ENCODE results near the gene TEDC2.
"Not testable (repeated sequence)": the region's sequence is repeated elsewhere in the genome, so short reads cannot be mapped to it uniquely, and the experiment has no call there.

TEDC2 gene

DNA sequence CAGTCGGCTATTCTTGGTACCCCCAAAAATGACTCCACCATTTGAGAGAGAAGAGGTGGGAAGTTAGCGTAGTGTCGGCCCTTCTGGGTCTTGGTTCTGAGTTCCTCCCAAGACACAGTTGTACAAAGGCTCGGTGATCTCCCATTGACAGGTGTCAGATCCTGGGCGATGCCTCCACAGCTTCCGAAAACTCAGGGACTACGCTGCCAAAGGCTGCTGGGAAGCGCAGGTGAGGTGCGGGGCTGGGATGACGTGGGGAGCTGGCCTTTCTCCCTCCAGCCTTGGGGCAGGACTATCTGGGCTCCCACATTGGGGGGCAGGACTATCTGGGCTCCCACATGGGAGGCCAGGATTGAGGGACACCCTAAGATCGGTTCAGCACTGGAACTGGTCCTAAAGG is 20.3 kb upstream of the TEDC2 start:
- no peak for DNase-seq

GRCh38 chr16:2441143-2441804 is 18.6 kb upstream of the TEDC2 start:
- not testable (repeated sequence) for DNase-seq

GRCh38 chr16:2443555-2443954 is 16.4 kb upstream of the TEDC2 start:
- DNase-seq, result no peak

GRCh38 chr16:2447920-2448583 is 11.9 kb upstream of the TEDC2 start:
- no peak for DNase-seq

- DNase-seq, result no peak
Observed at GRCh38 chr16:2449118-2449517, 10.8 kb upstream of the TEDC2 start.

DNA sequence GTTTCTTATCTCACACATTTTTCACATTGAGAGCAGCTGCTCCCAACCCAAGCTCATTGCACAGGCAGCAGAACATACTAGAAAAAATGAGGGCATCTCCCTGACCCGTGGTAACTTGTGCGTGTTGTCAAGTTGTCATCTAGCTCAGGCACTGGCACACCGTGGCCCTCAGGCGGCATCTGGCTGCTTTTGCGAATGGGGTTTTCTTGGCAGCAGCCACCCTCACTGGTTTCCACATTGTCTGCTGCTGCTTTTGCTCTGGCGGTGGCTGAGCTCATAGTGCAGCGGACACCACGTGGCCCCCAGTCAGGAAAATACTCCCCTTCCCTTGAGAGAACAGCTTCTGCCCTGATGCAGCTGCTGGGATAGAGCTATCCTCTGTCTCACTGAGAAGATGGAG is 9.4 kb upstream of the TEDC2 start:
- no peak for DNase-seq

- DNase-seq, result no peak
Observed at GRCh38 chr16:2450975-2451381, 8.9 kb upstream of the TEDC2 start.

- DNase-seq, result no peak
Observed at GRCh38 chr16:2451851-2452320, 8.0 kb upstream of the TEDC2 start.

DNA sequence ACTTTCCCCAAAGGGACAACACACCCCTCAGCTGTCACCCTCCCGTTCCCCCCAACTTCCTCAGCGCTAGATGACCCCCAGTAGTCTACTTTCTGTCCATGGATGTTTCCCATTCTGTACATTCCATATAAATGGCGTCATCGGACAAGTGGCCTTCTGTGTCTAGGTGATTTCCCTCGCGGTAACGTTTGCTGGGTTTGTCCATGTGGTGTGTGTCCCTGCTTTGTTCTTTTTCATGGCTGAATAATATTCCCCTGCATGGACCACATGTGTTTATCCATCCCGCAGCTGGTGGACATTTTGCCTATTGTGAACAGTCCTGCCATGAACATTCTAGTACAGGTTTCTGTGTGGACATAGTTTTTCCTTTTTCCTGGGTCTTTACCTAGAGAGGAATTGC is 7.3 kb upstream of the TEDC2 start:
- DNase-seq, result no peak

DNA sequence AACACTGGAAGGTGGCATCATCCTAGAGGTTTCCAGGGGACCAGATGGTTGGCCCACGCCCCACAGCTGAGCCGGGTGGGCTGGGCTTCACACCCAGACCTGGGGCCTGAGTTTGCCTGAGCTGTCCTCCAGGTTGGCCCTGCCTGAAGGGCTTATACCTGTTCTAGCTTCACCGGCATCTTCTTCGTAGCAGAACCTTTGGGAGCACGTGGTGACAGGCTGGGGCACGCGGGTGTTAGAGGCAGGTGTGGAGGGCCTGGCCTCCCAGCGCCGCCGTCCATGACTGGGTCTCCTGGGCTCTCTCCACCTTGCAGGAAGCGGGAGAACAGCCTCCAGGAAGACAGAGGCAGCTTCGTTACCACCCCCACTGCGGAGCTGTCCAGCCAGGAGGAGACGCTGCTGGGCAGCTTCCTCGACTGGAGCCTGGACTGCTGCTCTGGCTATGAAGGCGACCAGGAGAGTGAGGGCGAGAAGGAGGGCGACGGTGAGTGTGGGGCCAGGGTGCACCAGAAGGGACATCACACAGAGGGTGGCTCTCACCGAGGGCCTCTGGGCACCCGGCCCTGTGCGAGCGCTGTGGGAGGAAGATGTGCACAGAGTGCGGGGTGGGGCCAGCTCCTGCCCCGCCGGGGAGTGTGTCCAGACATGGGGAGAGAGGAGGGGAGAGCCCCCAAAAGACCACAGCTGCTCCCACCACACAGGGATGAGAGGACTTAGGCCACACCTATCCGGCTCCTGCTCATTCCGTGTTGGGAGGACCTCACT is 4.6 kb upstream of the TEDC2 start:
- no peak for DNase-seq

- no peak for DNase-seq
Observed at GRCh38 chr16:2456551-2457153, 3.3 kb upstream of the TEDC2 start.

GRCh38 chr16:2457267-2457666 is 2.6 kb upstream of the TEDC2 start:
- DNase-seq, result no peak

- DNase-seq, result no peak
Observed at GRCh38 chr16:2457946-2458345, 2.0 kb upstream of the TEDC2 start.

GRCh38 chr16:2458887-2459646 is 842 bp upstream of the TEDC2 start:
- DNase-seq, result no peak

GRCh38 chr16:2460391-2460713 is 443 bp downstream of the TEDC2 start:
- no peak for DNase-seq

DNA sequence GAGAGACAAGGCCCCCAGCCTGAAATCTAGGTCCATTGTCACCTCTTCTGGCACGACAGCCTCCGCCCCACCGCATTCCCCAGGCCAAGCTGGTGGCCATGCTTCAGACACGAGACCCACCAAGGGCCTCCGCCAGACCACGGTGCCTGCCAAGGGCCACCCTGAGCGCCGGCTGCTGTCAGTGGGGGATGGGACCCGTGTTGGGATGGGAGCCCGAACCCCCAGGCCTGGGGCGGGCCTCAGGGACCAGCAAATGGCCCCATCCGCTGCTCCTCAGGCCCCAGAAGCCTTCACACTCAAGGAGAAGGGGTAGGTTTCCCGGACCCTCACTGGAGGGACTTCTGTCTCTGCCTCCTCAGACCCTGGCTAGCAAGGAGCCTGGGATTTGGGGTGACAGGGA is 1.0 kb downstream of the TEDC2 start:
- DNase-seq, result no peak

DNA sequence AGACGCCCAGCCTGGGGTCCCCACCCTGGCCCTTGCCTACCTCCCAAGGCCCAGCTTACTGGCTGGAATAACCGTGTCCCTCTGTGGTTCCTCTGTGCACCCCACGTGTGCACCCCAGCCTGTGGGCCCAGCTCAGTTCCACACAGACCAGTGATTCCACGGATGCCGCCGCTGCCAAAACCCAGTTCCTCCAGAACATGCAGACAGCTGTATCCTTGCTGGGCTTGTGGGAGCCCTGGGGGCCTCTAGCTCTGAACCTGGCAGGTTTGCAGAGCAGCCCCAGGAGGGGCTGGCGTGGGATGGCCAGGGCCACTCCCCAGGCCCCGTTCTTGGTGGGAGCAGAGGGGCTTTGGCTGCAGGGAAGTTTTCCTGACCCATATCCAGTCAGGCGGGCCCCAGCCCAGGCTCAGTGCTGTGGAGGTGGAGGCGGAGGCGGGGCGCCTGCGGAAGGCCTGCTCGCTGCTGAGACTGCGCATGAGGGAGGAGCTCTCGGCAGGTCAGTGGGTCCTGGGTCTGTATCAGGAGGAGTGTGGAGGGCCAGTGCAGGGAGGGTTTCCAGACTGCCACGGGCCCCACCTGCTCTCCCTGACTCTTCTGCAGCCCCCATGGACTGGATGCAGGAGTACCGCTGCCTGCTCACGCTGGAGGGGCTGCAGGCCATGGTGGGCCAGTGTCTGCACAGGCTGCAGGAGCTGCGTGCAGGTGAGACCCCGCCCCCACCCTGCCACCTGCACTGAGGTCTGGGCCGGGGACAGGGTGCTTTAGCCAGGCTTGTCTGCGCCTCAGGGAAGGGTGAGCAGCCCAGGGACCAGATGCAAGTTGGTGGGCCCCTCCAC is 2.3 kb downstream of the TEDC2 start:
- DNase-seq, result no peak

- no peak for DNase-seq
Observed at GRCh38 chr16:2464333-2464732, 4.4 kb downstream of the TEDC2 start.

GRCh38 chr16:2465653-2466415 is 5.9 kb downstream of the TEDC2 start:
- DNase-seq, result peak; percentile 61

DNA sequence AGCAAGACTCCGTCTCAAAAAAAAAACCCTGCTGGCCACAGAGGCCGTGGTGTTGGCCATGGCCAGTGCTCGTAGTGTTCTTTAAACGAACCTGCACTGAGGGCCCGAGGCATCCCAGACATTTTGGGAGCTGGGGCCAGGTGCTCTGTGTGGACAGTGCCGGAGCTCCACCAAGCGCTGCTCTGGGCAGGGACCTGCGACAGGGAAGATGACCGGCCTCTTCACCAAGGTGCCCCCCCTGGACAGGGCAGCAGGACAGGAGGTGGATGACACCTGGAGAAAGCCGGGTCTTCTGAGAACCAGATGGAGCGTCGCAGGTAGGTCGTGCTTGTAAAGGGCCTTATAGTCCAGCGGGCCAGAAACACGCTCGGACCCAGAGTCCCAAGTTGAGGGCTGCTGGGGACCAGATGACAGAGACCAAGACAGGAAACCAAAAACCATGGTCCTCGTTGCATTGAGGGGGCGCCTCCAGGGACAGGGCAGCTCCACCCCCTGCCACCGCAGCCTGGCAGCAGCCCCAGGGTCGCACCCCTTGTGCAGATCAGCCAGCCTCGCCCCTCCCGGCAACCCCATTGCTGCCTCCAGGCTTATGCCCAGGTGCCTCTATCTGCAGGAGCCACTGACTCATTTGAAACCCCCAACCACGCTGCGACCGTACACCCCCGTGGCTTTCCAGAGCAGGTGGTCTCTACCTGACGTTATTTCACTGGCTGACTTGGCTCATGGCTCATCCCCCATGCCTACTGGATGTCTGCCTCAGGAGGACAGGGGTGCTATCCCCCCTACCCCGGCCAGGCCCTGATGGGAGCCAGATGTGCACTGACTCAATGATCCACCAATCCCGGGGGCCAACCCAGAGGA is 7.0 kb downstream of the TEDC2 start:
- peak; percentile 48 for DNase-seq
